ENCODE data around the gene SYT1.
"Not testable (repeated sequence)": the region's sequence is repeated elsewhere in the genome, so short reads cannot be mapped to it uniquely, and the experiment has no call there.

Gene SYT1

DNA sequence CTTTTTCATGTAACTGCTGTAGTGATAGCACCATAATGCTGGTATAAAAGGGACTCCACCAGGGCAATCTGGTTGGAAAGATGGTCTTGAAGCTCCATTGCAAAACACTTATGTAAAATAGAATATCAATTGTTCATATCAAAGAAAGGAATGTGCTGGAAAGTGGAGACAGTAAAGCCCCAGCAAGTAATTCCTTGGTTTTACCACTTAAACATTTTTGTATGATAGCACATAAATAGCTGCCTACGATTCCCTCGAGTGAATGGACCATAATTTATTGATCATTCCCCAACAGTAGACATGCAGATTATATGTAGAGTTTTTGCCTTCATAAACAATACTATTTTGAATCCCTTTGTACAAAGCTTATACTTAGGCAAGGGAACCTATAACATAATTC, 550.7 kb downstream of the SYT1 start:
- DNase-seq, result no peak

DNA sequence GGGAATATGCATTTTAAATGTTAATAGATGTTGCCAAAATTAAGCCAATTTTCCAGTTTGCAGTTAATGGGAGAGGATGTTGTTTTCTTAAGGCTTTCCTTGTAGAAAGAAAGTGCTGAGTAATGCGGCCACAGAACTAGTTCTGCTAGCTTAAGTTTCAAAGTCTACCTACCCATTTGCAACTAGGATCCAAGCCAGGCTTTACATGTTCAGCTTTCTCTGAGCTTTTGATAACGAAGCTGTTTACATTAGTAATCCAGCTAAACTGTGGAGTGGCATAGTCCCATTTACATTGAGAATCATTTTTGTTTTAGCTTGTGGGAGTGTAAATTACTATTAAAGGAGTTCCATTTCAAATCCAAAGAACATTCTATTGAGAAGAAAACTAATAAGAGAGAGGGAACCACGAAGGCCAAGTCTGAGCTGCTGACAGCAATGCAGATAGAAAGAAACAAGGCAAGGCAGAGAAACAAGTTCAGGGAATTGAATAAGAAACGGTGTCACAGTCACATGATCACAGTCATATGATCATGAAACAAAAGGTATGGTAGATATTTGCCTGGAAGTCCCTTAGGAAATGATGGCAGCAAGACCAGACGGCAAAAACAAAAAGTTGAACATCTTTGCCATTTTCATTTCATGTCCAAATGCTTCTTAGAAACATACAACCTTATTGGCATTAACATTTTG, 551.3 kb downstream of the SYT1 start:
- no peak for DNase-seq

DNA sequence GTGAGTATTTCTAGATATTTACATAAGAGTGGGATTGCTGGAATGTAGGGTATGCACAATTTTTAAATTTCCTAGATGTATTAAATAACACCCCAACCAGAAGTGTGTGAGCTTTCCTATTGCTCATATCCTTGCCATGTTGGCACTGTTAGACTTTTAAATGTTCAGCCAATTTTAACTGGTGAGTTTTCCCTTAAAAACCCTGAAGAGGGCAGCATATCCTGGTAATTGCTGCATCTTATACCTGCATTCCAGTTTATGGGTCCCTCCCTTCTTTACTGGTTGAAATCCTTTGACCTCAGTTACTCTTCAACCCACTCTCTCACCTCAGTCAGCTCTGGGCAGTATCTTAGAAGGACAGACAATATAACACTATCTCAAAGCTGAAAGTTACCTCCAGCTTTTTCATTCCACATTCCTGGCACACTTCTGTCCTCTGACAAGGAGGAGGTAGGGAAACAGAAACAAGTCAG, 555.6 kb downstream of the SYT1 start:
- DNase-seq, result no peak

DNA sequence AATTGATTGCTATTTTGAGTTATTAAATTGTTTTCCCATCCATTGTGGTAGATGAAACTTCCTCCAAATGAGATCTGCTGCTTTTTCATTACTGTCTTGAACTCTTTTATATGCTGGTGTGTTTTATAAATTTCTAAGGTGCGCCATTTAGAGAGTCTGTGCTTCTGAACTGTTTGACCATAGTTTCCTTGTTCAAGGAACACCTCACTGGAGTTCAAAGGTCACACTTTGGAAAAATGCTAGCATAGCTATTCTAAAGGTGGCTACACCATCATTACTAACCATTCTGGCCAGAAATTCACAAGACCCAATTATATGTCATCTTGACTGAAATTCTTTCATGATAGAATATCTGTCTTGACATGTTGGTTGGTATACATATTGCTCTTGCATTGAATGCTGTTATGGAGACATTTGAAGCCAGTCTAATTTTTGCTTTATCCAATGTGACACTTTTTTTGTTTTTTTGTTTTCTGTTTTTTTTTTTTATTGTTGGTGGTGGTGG, 556.7 kb downstream of the SYT1 start:
- DNase-seq, result no peak

DNA sequence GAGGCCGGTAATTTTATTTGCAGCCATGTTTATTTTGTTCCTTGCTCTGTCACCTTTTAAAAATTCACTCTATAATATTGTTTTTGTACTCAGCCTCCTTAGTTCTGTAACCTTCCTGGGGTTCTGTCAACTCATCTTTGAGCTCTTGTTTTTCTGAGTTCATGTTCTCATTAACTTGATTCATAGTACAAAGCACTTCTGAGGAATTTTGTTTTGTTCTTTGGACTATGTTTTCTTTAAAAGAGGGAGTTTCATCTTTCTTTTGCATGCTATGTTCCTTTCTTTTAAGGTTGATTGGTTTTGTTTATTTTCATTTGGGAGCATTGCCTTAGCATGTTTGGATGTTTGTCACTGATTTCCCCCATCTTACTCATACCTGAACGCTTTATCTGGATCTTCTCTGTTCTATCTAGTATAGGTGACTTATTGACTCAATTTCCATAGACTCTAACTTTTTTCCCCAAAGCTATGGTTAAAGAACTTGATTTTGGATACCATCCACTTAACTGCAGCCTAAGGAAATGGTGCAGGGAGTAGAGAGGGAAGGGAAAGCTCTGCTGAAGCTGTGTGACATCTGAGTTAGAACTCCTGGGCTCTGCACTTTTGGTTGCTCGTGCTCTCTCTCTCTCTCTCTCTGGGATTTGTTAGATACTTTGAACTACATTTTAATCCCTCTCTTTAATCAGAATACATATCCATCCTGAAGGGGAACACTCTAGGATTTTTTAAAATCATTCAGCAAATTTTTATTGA, 557.7 kb downstream of the SYT1 start:
- DNase-seq, result no peak

DNA sequence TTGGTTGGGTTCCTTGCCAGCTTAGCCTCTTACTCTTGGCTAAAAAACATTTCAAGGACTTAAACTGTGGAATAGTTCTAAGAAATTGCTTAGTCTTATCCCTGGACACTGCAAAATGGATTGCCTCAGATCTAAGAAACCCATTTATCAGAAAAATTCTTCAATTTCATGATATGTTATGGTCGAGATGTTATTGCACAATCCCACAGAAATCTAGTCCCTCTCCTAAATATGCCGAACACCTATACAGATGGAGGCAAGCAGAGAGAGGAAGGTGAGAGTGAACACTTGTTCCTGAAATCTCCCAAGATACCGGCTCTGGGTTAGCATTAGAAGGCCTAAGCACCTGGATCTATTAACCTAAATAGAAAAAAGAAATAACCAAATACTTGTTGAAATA, 559.0 kb downstream of the SYT1 start:
- no peak for DNase-seq

DNA sequence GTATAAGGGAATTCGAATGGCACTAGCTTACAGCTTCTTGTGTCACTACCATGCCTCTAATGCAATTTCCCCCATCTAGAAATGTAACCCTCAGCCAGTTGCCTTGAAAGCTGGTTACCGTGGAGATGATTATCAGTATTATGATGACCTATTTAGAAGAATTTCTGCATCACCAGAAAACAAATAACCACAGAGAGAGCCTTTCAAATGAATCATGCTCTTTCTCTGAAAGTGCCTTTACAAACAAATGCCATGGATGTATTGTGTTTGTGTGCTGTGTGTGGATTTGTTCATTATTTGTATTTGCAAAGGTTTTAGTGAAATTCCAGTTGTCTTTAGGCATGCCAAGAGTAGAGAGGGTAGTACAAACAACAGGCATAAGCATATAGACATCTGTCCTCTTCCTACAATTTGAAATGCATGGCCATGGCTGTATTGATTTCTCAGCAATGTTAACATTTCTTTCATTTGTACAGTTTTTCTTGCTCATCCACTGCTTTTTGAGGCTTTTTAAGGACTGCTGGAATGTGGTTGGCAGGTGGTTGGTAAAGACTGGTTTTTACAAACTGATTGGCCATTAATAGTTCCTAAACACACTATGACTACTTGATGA, 559.6 kb downstream of the SYT1 start:
- DNase-seq, result no peak

DNA sequence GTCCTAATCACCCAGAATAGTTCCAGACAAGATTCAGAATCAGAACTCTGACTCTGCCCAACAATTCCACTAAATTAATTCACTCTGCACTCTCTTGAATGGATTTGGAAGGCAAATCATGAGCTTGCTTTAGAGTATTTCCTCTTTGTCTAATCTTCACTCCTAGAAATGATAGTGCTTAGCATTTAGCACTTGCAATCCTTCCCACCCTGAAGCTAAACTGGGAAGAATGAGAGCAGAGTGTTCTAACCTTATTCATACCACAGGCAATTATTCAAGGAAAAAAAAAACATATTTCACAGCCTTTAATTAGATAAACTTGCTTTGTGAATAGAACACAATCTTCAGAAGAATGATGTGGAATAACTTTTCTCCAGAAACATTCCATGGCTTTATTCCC, 561.5 kb downstream of the SYT1 start:
- no peak for DNase-seq

DNA sequence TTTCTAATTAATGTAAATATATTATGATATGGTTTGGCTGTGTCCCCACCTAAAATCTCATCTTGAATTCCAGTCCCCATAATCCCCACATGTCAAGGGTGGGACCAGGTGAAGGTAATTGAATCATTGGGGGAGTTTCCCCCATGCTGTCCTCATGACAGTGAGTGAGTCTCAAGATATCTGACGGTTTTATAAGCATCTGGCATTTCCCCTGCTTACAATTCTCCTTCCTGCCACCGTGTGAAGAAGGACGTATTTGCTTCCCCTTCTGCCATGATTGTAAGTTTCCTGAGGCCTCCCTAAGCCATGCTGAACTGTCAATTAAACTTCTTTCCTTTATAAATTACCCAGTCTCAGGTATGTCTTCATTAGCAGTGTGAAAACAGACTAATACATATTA, 562.2 kb downstream of the SYT1 start:
- not testable (repeated sequence) for DNase-seq

DNA sequence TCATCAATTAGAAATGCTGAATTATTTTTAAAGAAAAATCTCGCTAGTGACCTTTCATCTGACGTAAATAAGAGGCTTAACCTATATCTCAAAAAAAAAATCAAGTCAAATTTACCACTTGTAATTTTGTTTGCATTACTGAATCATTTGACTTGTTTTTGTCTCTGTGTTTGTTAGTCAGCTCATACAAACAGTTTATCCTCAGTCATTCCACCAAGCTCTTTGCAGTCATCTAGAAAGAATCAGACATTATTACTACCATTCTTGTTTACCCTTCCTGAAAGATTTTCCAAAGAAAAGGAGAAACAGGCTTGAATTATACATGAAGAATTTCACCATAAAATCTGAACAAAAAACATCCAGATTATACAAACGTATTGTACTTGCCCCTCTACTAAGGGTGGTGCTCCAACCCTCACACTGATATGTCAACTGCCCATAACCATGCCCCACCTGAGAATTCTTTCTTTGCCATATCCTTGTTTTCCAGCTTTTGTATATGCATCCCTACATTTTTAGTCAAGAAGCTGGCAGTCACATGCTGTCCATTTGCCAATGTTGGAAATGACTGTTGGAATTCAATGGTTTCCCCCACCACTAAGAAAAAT, 569.0 kb downstream of the SYT1 start:
- DNase-seq, result no peak

DNA sequence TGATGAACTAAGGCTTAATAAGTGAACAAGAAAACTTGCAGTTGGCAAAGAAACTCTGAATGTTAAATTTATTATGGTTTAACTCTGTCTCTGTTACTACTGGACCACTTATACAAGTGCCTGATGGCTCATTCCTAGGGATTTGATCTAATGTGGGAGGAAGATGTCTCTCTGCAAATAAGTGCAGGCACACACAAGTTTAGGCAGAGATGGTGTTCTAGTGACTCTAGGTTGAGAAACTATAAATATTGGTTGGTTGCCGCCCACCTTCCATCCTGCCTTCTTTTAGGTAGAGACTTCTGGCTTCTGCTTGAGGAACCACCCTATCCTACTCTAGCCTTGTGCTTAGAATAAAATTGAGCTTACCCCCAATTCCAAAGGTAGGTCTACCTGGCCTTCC, 570.0 kb downstream of the SYT1 start:
- DNase-seq, result no peak

DNA sequence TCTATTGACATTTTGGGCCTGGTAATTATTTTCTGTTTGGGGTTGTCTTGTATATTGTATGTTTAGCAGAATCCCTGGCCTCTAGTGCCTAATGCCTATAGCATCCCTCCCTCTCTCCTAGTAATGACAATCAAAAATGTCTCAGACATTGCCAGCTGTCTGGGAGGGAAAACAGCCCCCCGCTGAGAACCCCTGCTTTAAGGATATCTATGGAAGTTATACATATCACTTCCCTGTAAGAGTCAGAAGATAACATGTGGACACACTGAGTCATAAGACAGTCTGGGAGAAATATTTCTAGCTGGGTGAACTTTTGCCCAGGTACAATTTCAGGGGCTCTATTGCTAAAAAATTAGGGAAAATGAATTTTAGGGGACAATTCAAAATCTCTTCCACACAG, 571.2 kb downstream of the SYT1 start:
- no peak for DNase-seq

DNA sequence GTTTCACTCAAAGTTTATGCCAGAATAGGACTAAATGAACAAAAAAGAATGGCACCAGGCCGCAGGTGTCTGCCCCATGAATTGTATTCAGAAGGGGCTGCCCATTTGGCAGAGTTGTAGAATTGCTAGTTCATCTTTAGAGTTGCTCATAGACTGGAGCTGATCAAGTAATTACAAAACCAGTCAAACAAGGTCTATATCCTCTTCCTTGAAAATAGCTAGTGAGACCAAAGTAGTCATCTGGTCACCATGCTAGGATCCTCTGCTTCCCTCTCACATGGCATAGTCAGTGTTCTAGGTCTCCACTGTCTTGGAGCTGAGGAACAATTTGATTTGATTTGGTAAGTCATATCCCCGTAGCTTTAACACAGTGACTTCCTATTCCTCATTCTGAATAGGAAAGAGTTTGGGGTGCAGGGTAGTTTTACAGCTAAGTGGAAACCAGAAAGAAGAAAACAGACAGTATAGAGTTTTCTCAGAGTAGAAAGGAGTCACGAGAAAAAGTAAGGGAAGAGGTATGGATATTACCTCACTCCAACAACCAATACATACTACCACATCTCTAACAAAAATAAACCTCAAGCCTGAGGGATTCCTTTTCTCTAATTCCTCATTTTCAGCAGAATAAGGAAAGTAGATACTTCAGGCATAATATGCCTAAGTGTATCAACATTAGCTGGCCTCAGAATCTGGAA, 574.1 kb downstream of the SYT1 start:
- no peak for DNase-seq

DNA sequence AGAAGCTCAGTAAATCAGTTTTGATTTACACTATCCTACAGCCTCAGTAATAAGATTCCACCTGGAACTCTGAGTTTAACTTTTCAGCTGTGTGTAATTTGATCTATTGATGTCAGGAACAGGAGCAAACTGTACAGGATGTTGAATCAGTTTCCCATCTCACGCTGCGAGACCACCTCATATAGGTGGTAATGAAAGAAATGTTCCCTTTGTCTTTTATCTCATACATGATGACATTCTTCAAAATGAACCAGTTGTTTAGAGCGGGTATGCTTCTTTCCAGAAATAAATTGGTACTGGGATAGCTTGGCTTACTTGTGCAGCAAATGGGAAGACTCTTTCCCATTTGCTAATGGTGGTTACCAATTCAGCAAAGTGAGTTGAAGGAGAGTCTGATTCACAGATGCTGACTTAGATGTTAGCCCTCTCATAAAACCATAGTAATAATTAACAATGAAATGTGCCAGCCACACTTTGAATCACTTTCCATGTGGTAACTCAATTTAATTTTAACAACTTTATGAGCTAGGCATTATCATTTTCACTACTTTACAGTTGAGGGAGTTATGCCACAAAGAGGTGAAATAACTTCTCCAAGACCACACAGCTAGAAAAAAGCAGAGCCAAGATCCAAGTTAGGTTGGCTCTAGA, 574.7 kb downstream of the SYT1 start:
- no peak for DNase-seq

DNA sequence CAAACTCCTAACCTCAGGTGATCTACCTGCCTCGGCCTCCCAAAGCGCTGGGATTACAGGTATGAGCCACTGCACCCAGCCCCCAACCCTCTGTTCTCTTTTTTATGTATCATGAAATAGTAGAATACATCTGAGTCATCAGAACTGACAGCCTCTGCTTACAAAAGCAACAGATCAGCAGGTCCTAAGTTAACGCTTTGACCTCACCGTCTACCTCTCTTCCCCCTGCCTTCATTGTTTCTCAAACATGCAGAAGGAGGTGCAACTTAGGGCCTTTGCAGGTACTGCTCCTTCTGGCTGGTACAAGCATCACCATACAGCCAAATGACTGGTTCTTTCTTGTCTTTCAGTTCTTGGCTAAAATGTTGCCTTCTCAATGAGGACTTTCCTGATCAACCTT, 577.0 kb downstream of the SYT1 start:
- no peak for DNase-seq

DNA sequence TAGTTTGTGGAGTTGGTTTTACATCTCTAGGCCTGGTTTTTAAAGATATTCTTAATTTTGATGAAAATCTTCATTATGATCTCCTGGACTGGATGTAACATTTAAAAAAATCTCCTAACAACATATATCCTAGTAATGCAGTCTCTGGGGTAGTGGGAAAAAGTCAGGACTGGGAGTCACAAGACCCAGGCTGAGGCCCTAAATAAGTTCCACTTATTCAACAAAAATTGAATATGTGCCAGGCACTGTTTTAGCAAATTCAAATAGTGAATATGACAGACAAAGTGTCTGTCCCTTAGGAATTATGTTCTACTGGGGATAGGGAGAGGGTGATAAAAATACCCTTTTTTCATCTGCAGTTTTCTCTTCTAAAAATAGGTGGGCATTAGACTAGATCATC, 577.8 kb downstream of the SYT1 start:
- no peak for DNase-seq

DNA sequence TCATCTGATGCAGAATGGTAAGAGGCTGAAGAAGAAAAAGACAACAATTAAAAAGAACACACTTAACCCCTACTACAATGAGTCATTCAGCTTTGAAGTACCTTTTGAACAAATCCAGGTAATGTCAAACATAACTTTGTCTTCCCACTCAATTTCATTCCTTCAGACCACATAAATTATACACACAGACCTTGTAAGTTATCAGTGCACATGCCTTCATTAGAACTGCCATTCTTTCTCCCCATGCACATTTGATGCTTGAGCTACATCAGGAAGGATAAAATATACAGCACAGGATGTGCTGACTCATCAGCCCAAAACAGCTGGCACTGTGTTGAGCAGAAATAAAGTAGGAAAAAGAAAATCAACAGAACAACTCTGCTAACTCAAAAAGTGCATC, 579.5 kb downstream of the SYT1 start:
- DNase-seq, result no peak

DNA sequence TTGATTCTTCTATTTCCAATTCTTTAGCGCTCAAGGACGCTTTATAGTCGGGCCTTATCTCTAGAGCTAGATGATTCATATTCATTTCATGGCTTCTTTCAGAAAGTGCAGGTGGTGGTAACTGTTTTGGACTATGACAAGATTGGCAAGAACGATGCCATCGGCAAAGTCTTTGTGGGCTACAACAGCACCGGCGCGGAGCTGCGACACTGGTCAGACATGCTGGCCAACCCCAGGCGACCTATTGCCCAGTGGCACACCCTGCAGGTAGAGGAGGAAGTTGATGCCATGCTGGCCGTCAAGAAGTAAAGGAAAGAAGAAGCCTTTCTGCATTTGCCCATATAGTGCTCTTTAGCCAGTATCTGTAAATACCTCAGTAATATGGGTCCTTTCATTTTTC, 584.2 kb downstream of the SYT1 start:
- DNase-seq, result no peak

DNA sequence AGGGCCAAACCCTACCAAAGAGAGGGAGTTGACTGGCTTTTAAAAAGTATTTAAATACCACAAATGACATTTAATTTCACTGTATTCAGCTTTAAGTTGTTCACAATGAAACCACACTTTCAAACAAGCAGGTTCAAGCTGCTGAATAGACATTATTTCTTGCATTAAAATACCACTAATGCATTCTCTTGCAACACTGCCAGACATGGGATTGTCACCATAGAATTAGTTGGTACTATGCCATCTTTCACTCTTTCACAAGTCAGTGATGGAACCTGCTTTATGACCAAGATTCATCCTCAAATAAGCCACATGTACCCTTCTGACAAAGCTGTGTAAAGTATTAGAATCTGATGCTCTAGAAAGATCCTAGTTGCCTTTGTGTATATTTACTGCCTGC, 586.8 kb downstream of the SYT1 start:
- DNase-seq, result no peak

DNA sequence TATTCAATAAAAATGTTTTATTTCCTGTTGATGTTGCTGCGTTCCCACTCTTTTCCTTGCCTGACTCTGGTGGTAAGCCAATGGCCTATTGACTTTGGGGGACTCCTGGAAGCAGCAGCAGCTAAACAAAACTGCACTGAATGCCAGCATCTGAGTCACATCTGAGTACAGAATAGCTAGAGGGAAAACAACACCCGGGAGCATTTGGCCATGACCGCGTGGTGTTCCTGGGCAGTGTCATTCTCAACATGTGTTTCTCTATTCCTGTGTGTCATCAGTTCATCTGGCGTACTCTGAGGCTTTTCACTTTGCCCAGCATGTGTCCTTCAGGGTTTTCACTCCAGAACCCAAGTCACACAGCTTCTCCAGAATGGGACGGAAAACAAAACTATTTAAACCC, 587.4 kb downstream of the SYT1 start:
- no peak for DNase-seq

DNA sequence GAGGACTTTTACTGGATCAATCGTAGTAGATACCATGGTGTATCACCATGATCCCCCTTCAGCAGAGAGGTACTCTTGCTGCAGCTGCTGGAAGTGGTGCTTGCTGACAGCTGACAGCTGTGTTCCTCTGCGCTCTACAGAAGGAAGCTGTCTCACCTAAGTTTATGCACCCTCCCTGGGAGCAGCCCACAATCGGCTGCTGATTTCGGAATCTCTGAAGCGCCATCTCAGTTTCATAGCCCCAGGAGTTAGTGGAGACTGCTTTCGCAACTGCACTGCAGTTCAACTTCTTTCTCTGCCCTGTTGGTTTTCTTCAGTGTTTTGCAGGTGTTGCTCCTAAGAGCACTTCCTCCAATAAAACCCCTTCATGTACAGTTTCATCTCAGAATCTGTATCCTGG, 588.3 kb downstream of the SYT1 start:
- DNase-seq, result no peak

DNA sequence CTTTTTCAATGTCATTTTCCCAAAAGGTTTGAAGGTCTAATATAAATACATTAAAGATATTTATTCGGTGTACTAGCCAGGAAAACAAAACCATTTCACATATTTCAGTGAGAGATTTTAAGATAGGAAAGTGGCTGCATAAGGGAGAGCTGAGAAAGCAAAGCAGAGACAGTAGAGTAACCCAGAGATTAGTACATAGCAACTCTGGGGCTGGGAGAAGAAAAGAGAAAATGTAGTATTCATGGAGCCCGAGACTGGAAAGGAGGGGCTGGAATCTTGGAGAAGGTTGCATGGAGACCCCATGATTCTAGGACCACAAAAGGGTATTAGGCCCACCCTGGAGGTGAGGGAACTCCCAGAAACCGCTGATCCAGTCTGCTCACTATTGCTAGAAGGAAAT, 589.2 kb downstream of the SYT1 start:
- no peak for DNase-seq
